Dedifferentiated amniotic fluid mesenchymal stem cell (primary cell): ENCODE data around the gene OR4F15.
A peak's percentile ranks its signal among the peaks of the same experiment; 100 is the strongest.
"Not testable (repeated sequence)": the region's sequence is repeated elsewhere in the genome, so short reads cannot be mapped to it uniquely, and the experiment has no call there.

Experiments used
- DNase-seq: peaks from one replicate; pipeline ENCODE4 v3.0.0-alpha.2; 2016; ENCODE audit errors: extremely low spot score

Gene OR4F15, protein sequence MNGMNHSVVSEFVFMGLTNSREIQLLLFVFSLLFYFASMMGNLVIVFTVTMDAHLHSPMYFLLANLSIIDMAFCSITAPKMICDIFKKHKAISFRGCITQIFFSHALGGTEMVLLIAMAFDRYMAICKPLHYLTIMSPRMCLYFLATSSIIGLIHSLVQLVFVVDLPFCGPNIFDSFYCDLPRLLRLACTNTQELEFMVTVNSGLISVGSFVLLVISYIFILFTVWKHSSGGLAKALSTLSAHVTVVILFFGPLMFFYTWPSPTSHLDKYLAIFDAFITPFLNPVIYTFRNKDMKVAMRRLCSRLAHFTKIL

GRCh38 chr15:101811902-101812301 lies at the start of gene OR4F15:
TSS of gene OR4F15 (plus strand) at chr15:101812202. CDS start at chr15:101818187, 5,985 bp downstream.
- DNase-seq = no peak

- DNase-seq = not testable (repeated sequence)
Observed at GRCh38 chr15:101764669-101765339, 47.2 kb upstream of the OR4F15 start.

- DNase-seq = not testable (repeated sequence)
Observed at GRCh38 chr15:101765340-101765671, 46.7 kb upstream of the OR4F15 start.

DNA sequence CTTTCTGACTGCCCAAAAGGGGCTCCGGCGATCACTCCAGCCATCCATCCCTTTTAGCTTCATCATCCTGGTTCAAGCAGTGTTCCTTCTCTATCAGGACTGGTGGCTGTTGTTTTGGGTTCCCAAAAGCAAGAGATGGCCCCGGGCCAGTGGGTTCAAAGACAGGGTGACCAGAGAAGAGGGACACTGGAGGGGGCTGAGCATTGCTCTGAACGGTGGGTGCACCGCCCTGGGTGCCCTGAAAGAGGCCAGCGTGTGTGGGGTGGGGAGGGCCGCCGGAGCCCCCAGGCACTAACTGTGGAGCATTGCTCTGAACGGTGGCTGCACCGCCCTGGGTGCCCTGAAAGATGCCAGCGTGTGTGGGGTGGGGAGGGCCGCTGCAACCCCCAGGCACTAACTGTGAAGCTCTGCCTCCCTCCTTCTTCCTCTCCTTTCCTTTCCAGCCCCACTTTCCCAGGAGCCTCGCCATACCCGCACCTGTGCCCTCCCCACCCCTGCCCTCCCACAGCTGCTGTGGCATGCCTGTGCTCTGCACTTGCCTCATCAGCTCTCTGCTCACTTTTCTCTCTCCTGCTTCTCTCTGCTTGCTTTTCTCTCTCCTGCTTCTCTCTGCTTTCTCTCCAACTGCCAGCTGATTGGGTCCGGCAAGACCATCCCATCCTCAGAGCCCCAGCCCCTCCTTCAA lies 46.1 kb upstream of the OR4F15 start:
- DNase-seq = no peak

GRCh38 chr15:101767083-101767640 lies 44.8 kb upstream of the OR4F15 start:
- not testable (repeated sequence) for DNase-seq

DNA sequence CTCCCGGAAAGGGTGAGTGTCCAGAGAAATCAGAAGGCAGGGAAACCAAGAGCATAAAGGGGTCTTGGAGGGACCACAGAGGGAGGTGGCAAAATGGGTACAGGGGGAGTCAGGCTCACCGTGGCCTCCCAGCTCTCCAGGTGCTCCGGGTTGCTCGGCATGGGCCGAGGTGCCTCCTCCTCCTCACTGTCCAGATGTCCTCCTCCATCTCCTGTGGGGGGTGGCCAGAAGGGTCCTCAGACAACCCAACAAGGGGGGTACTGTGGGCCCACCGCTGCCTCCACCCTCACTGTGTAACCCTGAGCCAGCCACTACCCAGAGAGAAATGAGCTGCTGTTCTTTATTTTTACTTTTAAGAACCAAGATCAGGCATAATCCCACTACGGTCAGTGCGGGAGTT lies 39.1 kb upstream of the OR4F15 start:
- DNase-seq = no peak

GRCh38 chr15:101773496-101774100 lies 38.4 kb upstream of the OR4F15 start:
- DNase-seq = no peak

DNA sequence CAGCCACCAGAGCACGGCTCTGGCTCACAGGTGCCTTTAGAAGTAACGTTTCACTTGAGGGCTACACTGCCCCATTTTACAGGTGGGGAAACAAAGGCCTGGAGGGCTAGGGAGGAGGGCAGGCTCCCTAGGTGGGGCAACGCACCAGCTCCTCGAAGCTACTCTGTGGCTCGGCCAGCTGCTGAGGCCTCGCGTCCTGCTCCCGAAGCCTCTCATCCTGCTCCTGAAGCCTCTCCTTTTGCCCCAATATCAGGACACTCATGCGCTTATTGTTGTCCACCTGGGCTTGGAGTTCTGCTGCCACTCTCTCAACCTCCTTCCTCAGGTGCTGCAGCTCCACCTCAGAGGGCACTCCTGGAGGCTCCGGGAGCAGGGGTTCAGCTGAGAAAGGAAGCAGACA lies 36.9 kb upstream of the OR4F15 start:
- no peak for DNase-seq

DNA sequence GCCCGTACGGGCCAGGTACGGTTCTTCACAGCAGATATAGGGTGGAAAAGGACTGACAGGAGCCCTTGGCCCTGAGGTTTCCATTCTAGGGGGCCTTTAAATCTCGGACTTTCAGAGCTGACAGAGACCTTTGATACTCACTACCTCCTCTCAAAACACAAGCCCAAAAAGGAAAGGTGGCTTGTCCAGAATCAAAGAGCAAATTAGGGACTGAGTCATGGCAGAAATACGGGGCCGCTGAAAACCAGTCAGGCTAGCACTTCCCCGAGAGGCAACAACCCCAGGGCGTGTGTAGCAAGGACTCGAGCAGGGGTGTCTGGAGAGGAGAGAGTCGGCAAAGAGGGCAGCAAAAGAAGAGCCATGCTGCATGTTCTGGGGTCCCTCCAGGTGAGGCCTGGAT lies 33.4 kb upstream of the OR4F15 start:
- DNase-seq = not testable (repeated sequence)

- DNase-seq = peak; percentile 43
Observed at GRCh38 chr15:101780225-101780624, 31.8 kb upstream of the OR4F15 start.

GRCh38 chr15:101781928-101782327 lies 30.1 kb upstream of the OR4F15 start:
- DNase-seq = no peak

GRCh38 chr15:101784644-101785043 lies 27.4 kb upstream of the OR4F15 start:
- no peak for DNase-seq

DNA sequence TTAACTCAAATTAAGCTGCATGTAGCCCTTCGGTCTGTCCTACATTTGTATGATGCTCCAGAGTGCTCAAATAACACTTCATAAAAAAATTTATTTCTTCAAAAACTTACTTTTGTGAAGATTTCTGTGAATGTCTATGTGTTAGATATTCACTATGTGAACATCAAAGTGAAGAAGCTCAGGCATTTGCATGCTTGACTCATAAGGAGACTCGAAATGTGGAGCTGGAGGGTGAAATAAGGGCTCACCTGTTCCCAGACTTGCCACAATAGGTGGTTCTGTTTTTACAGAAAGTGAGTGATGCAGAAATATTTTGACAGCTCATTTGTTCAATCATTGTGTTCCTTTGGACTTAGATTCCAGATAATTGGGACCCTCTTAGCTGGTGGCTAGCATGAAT lies 25.6 kb upstream of the OR4F15 start:
- not testable (repeated sequence) for DNase-seq

DNA sequence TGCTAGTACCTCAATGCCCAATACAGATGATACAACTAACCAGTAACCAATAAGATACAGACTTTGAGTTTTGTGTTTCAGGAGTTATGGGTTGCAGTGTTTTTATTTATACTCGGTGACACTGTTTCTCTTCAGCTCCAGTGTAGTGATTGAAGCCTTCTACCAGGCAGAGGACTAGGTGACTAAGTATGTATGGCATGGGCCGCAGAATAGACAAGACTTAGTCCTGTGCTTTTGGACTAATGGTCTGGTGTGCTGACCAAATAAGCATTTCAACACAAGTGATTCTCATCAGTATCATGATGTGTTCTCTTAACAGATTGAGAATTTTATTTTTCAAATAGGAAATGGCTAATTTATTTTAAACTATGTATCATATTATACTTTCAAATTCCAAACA lies 24.0 kb upstream of the OR4F15 start:
- not testable (repeated sequence) for DNase-seq

DNA sequence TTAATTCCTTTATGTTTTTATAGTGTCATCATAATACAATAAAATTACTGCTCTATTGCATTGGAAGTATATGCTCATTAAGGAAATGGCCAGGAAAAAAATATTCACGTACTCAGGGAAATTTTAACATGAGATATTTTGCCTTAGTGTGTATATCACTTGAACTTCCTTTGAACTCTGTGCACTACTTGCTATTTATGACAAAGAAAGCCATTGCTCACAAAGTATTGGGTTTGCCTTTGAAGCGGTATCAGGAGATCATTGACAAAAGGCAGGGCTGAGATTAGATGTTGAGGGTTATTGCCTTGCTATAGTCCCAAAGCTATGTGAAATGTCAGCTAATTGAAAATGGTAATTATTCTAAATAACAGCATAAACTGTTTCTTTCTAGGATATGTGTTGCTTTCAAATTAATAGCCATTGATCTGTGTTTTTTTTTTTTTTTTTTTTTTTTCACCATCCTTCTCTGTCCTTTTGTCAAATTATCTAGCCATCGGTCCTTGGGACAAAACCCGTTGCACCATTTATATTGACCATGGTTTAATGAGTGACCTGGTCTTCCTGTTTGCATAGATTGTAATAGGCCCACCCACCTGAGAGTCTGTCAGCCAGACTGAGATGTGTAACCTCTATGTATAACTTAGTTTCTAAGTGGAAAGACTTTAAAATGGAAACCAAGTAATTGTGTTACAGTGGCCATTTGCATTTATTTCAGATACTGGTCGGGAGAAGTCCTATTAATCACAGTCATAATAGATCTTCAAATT lies 23.3 kb upstream of the OR4F15 start:
- not testable (repeated sequence) for DNase-seq

DNA sequence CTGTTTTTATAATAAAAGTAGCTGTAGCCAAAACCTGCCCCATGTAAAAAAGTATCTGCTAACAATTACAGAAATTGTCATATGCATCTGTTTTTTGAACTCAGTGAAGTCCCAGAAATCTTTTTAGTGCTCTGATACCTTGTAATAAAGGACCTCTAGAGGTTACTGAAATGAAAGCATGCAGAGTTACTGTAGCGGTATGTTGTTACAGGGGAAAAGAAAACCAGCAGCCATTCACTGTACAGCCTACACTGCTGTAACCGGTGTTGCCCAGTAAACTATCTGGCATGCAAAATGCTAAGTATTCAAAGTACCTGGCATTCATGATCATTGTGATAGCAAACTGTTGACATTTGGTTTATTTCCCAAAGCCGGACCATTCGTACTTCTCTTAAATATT lies 21.3 kb upstream of the OR4F15 start:
- not testable (repeated sequence) for DNase-seq

DNA sequence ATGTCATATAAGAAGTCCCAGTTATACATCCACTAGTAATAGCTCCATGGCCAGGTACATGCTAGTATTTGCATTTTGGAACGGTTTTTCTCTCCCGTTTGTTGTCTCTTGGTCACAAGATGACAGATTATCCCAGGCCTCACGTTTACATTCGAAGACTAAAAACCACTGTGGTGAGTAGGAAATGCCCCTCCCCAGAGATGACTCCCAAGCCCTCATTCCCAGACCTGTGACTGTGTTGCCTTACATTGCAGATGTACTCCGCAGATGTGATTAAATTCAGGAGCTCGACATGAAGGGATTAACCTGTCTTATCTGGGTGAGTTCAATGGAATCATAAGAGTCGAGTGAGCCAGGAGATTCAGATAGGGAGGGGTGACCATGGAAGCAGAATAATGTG lies 18.0 kb upstream of the OR4F15 start:
- DNase-seq = not testable (repeated sequence)

GRCh38 chr15:101795455-101795854 lies 16.5 kb upstream of the OR4F15 start:
- DNase-seq = peak; percentile 78

DNA sequence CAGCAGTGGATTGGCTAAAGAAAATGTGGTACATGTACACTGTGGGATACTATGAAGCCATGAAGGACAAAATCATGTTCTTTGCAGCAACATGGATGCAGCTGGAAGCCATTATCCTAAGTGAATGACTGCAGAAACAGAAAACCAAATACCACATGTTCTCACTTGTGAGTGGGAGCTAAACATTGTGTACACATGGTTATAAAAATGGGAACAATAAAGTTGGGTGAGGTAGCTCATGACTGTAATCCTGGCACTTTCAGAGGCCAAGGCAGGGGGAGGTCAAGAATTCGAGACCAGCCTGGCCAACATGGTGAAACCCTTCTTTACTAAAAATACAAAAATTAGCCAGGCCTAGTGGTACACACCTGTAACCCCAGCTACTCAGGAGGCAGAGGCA lies 12.3 kb upstream of the OR4F15 start:
- DNase-seq = no peak

DNA sequence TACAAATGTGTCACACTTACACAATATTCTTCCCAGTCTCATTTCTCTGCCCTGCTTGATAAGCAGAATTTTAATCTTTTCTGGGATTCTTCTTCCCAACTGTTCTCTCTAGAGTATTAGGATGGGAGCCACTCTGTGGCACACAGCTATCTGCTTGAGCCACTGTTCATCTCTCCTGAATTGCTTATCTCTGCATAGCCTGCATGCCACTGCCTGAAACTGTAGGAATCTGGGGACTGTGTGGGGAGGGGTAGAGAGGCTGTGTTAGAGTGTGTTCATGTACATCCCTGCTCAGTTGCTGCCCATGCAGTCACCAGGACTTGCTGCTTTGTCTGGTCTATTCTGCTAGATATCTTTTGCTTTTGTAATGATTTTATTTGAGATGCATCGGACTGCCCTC lies 11.0 kb upstream of the OR4F15 start:
- DNase-seq = no peak

DNA sequence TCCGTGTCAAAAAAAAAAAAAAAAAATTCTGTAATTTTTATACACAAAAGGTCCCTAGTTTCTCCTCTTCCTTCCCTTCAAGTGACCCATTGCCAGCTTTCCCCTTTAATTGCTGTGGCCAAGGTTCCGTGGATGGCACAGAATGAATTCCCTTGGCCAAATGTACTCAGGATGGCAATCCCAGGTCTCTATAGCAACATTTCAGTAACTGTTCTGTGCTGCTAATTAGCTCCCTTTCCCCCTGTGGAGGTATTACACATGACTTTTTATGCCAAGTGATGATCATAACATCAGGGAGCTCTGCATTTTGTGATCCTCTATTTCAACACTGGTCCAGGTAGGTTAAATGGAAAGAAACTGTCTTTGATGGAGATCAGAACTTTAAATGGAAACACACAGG lies 8.8 kb upstream of the OR4F15 start, which contains the start of gene OR4F6:
Gene OR4F6 (plus strand): TSS at position 301 of the 400 bp plus-strand sequence. CDS start 2,211 bp downstream, outside the sequence.
- DNase-seq = no peak
